ELR (cell line): ENCODE measurements around the gene SLC34A1.

Experiments
- DNase-seq: peaks from one replicate; pipeline ENCODE4 v3.0.0-alpha.2; 2015; ENCODE audit warnings: low read depth

Gene SLC34A1

GRCh38 chr5:177432143-177432838 is 48.1 kb downstream of the SLC34A1 start:
- no peak for DNase-seq

GRCh38 chr5:177432839-177433657 is 48.8 kb downstream of the SLC34A1 start:
- DNase-seq: no peak

DNA sequence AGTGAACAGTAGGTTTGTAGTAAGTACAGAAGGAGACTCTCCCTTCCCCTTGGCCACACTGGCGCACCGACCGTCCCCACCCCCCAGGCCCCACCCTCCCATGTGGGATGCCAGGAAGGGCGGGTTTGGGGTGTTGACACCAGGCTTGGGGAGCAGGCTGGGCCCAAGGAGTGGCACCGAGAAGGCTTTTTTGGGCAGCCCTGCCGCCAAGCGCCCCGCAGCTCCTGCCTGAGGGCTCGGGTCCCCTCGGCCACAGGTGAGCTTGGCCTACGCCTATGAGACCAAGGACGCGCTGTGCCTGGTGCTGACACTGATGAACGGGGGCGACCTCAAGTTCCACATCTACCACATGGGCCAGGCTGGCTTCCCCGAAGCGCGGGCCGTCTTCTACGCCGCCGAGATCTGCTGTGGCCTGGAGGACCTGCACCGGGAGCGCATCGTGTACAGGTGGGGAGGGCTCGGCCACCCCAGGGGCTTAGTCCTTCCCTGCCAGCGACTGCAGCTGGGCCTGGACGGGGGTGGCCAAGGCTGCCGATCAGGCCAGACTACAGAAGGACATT is 49.5 kb downstream of the SLC34A1 start:
- no peak for DNase-seq

GRCh38 chr5:177434437-177434836 is 50.2 kb downstream of the SLC34A1 start:
- DNase-seq: peak; percentile 38

- no peak for DNase-seq
Measured at GRCh38 chr5:177434942-177435738, 50.9 kb downstream of the SLC34A1 start.

DNA sequence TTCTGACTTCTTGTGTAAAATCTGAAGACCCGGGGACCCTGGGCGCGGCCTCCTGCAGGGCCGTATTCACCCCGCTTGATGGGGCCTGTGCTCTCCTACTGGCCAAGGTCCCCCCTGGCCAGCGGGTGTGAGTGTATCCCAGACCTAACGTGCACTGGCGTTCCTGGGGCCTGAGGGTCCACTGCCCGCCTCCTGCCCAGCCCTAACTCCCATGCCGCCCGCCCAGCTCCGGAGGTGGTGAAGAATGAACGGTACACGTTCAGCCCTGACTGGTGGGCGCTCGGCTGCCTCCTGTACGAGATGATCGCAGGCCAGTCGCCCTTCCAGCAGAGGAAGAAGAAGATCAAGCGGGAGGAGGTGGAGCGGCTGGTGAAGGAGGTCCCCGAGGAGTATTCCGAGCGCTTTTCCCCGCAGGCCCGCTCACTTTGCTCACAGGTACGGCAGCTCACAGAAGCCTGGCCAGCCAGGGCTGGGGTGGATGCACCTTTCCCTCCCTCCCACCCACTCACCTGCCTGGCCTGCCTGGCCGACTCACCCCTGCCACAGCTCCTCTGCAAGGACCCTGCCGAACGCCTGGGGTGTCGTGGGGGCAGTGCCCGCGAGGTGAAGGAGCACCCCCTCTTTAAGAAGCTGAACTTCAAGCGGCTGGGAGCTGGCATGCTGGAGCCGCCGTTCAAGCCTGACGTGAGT is 51.8 kb downstream of the SLC34A1 start:
- no peak for DNase-seq

DNA sequence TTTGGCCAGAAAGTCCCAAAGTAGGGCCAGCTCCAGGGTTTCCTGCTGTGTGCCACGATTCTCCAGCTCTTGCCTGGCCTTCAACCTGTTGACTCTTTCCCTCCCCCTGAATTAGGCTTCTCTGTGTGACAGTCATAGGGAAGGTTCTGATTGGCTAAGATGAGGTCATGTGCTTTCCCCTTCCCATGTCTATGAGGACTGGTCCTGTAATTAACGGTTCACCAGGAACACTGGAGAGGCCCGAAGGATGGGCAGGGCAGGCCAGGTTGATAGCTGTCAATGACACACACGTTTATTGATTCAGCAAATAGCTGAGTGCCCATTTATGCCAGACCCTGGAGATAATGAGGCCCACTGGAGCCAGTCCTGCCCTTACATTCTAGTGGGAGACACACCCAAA is 53.4 kb downstream of the SLC34A1 start:
- DNase-seq: no peak

- no peak for DNase-seq
Measured at GRCh38 chr5:177438468-177438867, 54.2 kb downstream of the SLC34A1 start.

DNA sequence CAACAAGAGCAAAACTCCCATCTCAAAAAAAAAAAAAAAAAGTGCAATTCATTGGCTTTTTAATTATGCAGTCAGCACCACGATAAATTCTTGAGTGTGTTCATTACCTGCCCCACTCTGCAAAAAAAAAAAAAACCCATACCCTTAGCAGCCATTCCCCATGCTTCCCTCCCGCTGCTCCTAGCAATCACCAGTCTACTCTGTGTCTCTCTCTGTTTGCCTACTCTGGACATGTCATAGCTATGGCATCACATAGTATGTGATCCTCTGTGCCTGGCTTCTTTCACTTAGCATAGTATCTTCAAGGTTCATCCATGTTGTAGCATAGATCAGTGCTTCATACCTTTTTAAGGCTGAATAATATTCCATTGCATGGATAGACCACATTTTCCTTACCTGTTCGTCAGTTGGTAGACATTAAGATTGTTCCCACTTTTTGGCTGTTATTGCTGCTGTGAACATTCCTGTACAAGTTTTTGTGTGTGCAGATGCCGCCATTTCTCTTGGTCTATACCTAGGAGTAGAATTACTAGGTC is 55.4 kb downstream of the SLC34A1 start:
- no peak for DNase-seq

- DNase-seq: no peak
Measured at GRCh38 chr5:177440211-177440989, 56.2 kb downstream of the SLC34A1 start.

GRCh38 chr5:177440990-177441780 is 57.0 kb downstream of the SLC34A1 start:
- DNase-seq: no peak

- no peak for DNase-seq
Measured at GRCh38 chr5:177442066-177442826, 58.0 kb downstream of the SLC34A1 start.

DNA sequence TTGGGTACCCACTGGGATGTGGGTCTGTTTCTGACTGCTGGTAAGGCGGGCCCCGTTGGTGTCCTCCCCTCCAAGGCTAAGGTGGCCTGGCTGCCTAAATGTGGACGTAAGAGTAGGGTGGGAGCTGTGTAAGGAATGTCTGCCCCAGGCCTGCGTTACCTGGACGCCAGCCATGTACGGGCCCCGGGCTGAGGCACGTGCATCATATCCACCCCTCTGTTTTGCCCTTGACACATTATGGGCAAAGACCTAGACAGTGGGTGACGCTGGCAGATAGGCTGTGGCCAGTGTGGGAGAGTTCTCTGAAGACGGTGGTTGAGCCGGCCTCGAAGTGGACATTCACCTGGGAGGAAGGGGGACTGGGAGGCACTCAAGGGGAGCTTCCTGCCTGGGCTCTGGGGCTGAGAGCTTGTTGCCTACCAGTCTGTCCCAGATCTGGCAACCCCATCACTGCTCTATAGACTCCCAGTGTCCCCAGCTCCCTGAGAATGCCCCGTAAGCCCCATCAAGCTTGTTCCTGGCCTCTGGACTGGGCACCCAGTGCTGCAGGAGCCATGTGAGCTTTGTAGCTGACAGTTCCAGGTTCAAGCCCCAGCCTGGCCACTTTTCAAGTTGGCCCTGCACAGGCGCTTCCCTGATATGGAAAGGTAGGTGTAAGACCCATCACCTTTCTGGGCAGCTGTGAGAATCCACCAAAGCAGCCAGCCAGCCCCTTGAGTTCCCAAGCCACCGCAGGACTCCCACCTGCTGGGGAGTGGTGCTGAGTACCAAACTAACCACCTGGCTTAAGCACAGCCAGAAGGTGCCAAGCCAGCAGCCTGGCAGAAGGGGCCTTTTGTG is 59.1 kb downstream of the SLC34A1 start:
- DNase-seq: no peak

GRCh38 chr5:177444106-177445051 is 60.1 kb downstream of the SLC34A1 start:
- DNase-seq: no peak

DNA sequence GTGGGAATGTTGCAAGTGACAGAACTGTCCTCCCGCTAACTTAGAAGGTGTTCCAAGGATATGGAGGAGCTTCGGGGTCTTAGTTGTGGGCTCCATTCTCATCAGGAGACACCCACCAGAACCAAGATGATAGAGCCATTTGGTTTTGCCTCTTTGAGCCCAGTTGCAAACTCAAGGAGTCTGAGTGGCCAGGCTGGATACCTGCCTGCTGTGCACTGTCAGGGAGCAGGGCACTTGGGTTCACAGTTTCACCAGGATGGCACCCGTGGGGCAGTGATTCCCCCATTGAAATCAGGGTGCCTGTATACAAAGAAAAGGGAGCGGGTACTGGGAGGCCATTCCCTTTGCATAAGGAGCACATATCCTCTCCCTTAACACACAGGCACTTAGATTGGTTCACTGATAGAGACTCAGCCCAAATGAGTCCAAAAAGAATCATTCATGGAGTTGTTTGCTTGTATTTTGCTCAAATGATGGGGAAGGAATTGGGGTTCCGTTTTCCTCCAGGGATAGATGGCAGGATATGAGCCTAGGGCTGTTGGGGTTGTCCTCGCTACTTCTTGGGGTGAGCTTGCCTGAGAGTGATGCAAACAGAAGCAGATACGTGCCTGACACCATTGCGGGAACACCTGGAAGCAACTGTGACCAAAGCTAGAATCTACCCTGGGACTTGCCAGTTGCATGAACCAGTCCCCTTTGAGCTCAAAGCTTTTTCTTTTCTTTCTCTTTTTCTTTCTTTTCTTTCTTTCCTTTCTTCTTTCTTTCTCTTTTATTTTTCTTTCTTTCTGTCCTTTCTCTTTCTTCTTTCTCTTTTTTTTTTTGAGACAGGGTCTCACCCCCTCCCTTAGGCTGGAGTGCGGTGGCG is 61.0 kb downstream of the SLC34A1 start:
- DNase-seq: no peak

DNA sequence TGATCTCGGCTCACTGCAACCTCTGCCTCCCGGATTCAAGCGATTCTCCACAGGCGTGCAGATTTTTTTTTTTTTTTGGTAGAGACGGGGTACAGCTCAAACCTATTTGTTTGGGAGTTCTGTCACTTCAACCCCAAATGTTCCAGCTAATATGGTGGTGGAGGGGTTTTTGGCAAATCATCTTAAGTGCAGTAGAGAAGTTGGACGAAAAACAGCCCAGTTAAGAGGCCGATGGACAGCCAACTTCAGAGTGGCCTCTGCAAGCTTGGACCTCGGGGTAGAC is 61.6 kb downstream of the SLC34A1 start:
- DNase-seq: no peak
